H9 (cell line): ENCODE results near the gene ARIH1. TPM values are rescaled to one million over a fixed set of nuclear protein-coding genes. Genes with fewer than 3 reads are reported as not detected.
"Not testable (repeated sequence)": the region's sequence is repeated elsewhere in the genome, so short reads cannot be mapped to it uniquely, and the experiment has no call there.

ENCODE experiments used
- DNase-seq: peaks from one replicate; pipeline ENCODE4 v3.0.0-alpha.2; 2017
- H2AFZ ChIP-seq: one replicate; pipeline ENCODE4 v1.6.1; 2013; ENCODE audit warnings: mild to moderate bottlenecking, low read length, control low read depth, moderate library complexity
- H2AK5ac ChIP-seq: 2 replicates; pipeline ENCODE4 v1.6.1; 2013; ENCODE audit warnings: low read length, control low read depth, mixed read lengths; ENCODE audit not compliant: insufficient read length
- H2BK120ac ChIP-seq: one replicate; pipeline ENCODE4 v1.6.1; 2013; ENCODE audit warnings: low read depth, mild to moderate bottlenecking, low read length, control low read depth, inconsistent platforms; ENCODE audit not compliant: poor library complexity, severe bottlenecking
- H2BK12ac ChIP-seq: 2 replicates; pipeline ENCODE4 v1.6.1; 2013; ENCODE audit warnings: low read length, control low read depth, mixed read lengths, low read depth; ENCODE audit not compliant: insufficient read length
- H2BK15ac ChIP-seq: 2 replicates; pipeline ENCODE4 v1.6.1; 2013; ENCODE audit warnings: low read depth, low read length, control low read depth
- H2BK20ac ChIP-seq: one replicate; pipeline ENCODE4 v1.6.1; 2013; ENCODE audit warnings: low read depth, mild to moderate bottlenecking, low read length, control low read depth, inconsistent platforms; ENCODE audit not compliant: poor library complexity, severe bottlenecking
- H2BK5ac ChIP-seq: 2 replicates; pipeline ENCODE4 v1.6.1; 2013; ENCODE audit warnings: low read length, control low read depth, mixed read lengths; ENCODE audit not compliant: insufficient read length
- H3K14ac ChIP-seq: 2 replicates; pipeline ENCODE4 v1.6.1; 2013; ENCODE audit warnings: low read length, control low read depth; ENCODE audit not compliant: insufficient read depth
- H3K18ac ChIP-seq: 2 replicates; pipeline ENCODE4 v1.6.1; 2013; ENCODE audit warnings: low read depth, mild to moderate bottlenecking, mixed read lengths, low read length, control low read depth; ENCODE audit not compliant: insufficient read length
- H3K23ac ChIP-seq: 2 replicates; pipeline ENCODE4 v1.6.1; 2013; ENCODE audit warnings: low read length, control low read depth, mixed read lengths, low read depth; ENCODE audit not compliant: insufficient read length
- H3K23me2 ChIP-seq: 2 replicates; pipeline ENCODE4 v1.6.1; 2013; ENCODE audit warnings: low read depth, mild to moderate bottlenecking, mixed read lengths, low read length, control low read depth; ENCODE audit not compliant: insufficient read length, poor library complexity, severe bottlenecking
- H3K27ac ChIP-seq: 2 replicates; pipeline ENCODE4 v1.5.1; 2013; ENCODE audit warnings: low read length, control low read depth, mixed read lengths, low read depth; ENCODE audit not compliant: insufficient read length
- H3K27me3 ChIP-seq: 2 replicates; pipeline ENCODE4 v1.6.1; 2013; ENCODE audit warnings: low read length, control low read depth, inconsistent platforms; ENCODE audit not compliant: insufficient read depth
- H3K4ac ChIP-seq: 2 replicates; pipeline ENCODE4 v1.6.1; 2013; ENCODE audit warnings: low read depth, mild to moderate bottlenecking, control low read depth, inconsistent platforms, low read length, moderate library complexity
- H3K4me1 ChIP-seq: 2 replicates; pipeline ENCODE4 v1.6.1; 2013; ENCODE audit warnings: low read length, control low read depth, inconsistent platforms; ENCODE audit not compliant: insufficient read depth
- H3K4me2 ChIP-seq: 2 replicates; pipeline ENCODE4 v1.6.1; 2013; ENCODE audit warnings: low read length, control low read depth, mixed read lengths; ENCODE audit not compliant: insufficient read length, insufficient read depth
- H3K56ac ChIP-seq: 2 replicates; pipeline ENCODE4 v1.6.1; 2013; ENCODE audit warnings: low read depth, mild to moderate bottlenecking, mixed read lengths, low read length, control low read depth; ENCODE audit not compliant: insufficient read length
- H3K79me1 ChIP-seq: 2 replicates; pipeline ENCODE4 v1.6.1; 2013; ENCODE audit warnings: low read depth, mild to moderate bottlenecking, moderate library complexity, low read length, control low read depth, inconsistent platforms; ENCODE audit not compliant: insufficient read depth, poor library complexity, severe bottlenecking
- H3K79me2 ChIP-seq: 2 replicates; pipeline ENCODE4 v1.6.1; 2013; ENCODE audit warnings: low read length, control low read depth, inconsistent platforms; ENCODE audit not compliant: insufficient read depth
- H3K9ac ChIP-seq: 2 replicates; pipeline ENCODE4 v1.6.1; 2013; ENCODE audit warnings: low read length, control low read depth, mixed read lengths; ENCODE audit not compliant: insufficient read length; ENCODE audit errors: extremely low read depth
- H3K9me3 ChIP-seq: one replicate; pipeline ENCODE4 v1.6.1; 2013; ENCODE audit warnings: low read depth, low read length, inconsistent platforms; ENCODE audit not compliant: control insufficient read depth
- H3T11ph ChIP-seq: one replicate; pipeline ENCODE4 v1.6.1; 2013; ENCODE audit warnings: mild to moderate bottlenecking, low read length, control low read depth, inconsistent platforms
- H4K20me1 ChIP-seq: one replicate; pipeline ENCODE4 v1.6.1; 2013; ENCODE audit not compliant: control insufficient read depth, insufficient read length, insufficient read depth
- H4K5ac ChIP-seq: 2 replicates; pipeline ENCODE4 v1.6.1; 2013; ENCODE audit warnings: low read depth, mild to moderate bottlenecking, mixed read lengths, low read length, control low read depth; ENCODE audit not compliant: insufficient read length
- H4K8ac ChIP-seq: replicated peaks from 2 replicates; pipeline ENCODE4 v1.6.1; 2013; ENCODE audit warnings: low read length, control low read depth, mixed read lengths, low read depth; ENCODE audit not compliant: insufficient read length
- H4K91ac ChIP-seq: 2 replicates; pipeline ENCODE4 v1.6.1; 2013; ENCODE audit warnings: low read depth, mild to moderate bottlenecking, moderate library complexity, mixed read lengths, low read length, control low read depth; ENCODE audit not compliant: insufficient read length
- H3K27ac Mint-ChIP-seq, 3 experiments: 2 replicates in 2 of 3; 3 replicates in 1 of 3; pipeline ENCODE4 v1.8.0; 2020 to 2021; ENCODE audit warnings: mixed read lengths in 3 of 3, mild to moderate bottlenecking in 1 of 3, moderate library complexity in 1 of 3
- H3K27me3 Mint-ChIP-seq: 2 replicates; pipeline ENCODE4 v1.8.0; 2021; ENCODE audit warnings: low read depth, mild to moderate bottlenecking, moderate library complexity, mixed read lengths
- H3K36me3 Mint-ChIP-seq, 3 experiments: 2 replicates in 2 of 3; 3 replicates in 1 of 3; pipeline ENCODE4 v1.8.0; 2020 to 2021; ENCODE audit warnings: low read depth in 3 of 3, mixed read lengths in 3 of 3; ENCODE audit not compliant: insufficient read depth in 1 of 3
- H3K4me1 Mint-ChIP-seq, 2 experiments: 2 replicates each; pipeline ENCODE4 v1.8.0; 2020; ENCODE audit warnings: mixed read lengths in 2 of 2
- H3K4me3 Mint-ChIP-seq, 2 experiments: 2 replicates in 1 of 2; 3 replicates in 1 of 2; pipeline ENCODE4 v1.8.0; 2020 to 2021; ENCODE audit warnings: mild to moderate bottlenecking in 2 of 2, mixed read lengths in 2 of 2, moderate library complexity in 1 of 2
- H3K9me3 Mint-ChIP-seq, 2 experiments: 2 replicates in 1 of 2; 3 replicates in 1 of 2; pipeline ENCODE4 v1.8.0; 2020; ENCODE audit warnings: mild to moderate bottlenecking in 2 of 2, mixed read lengths in 2 of 2, moderate library complexity in 1 of 2
- WGBS: extraction: QIAGEN DNeasy Blood & Tissue Kit; methylation state at CpG from one replicate; pipeline ENCODE4 v1.1.7; 2013; ENCODE audit warnings: missing lambda C conversion rate, low lambda C conversion rate, mixed read lengths; ENCODE audit not compliant: insufficient read length; ENCODE audit errors: extremely low coverage; 5-methylcytosine and 5-hydroxymethylcytosine counted together
- total RNA-seq: library from RNA; stranded (reverse); gene quantifications from 2 replicates; pipeline ENCODE4 v1.2.1, GENCODE V29; 2021
- TF ChIP-seq, protein P1 (sequence below): fragments of 200-600 bp; sonication (generic); conservative IDR thresholded peaks from 3 replicates; pipeline ENCODE4 v1.8.0; 2021; ENCODE audit warnings: antibody characterized with exemption, mild to moderate bottlenecking

Gene ARIH1
- total RNA-seq, 1 experiment from 2014 or later: 158 TPM

DNA sequence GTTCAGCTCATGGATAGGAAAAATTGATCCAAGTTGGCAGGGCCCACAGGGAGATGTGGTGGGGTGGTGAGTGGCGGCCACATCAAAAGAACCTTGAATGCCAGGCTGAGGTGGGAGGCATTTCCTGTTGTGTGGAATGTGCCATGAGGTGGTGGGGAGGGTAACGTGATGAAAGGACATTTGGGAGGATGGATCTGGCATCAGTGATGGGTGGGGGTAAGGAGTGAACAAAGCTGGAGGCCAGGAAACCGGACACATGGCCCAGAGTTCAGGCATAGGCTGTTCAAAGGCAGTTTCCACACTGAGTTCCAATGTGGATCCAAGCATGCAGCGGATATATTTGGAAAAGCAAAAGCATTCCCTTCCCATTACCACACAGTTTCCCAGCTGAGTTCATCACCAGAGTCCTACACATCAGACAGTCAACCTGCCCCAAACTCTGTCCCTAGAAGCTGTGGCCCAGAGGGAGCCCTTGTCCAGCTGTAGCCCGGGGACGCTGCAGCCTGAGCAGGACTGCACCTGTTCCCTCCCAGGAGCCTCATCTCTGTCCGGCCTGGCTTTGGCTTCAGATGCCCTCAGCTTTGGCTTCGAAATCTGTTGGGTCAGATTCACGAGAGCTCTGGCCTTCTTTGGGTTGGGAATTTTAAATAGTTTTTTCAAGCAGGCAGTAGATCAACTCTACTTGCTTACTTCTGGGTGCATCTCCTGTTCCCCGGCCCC is 142.5 kb downstream of the ARIH1 start:
- Histone ChIP-seq H3K4me2 (no peak overlapping the region), H3K9me3 (no peaks in the 10 kb centered on the region), H3K27me3 (no peaks in the 10 kb centered on the region), H2BK5ac (no peak overlapping the region), H3K27ac (no peak overlapping the region), H3K18ac (no peak overlapping the region), H2BK12ac (no peak overlapping the region), H3K4ac (no peak overlapping the region), H3T11ph (no peak overlapping the region), H4K91ac (no peak overlapping the region), H4K8ac (no peak overlapping the region), H3K9ac (no peak overlapping the region), H4K5ac (no peak overlapping the region), H2AK5ac (no peak overlapping the region), H3K14ac (no peak overlapping the region), H2BK15ac (no peak overlapping the region), H3K79me1 (no peaks in the 10 kb centered on the region), H3K23ac (no peak overlapping the region), H3K79me2 (no peaks in the 10 kb centered on the region), H3K4me1 (peaks cover 12% of the 10 kb centered on the region; the same call in 1 of the 2 replicates), H2AFZ (no peak overlapping the region), H3K23me2 (no peaks in the 10 kb centered on the region), H2BK120ac (no peak overlapping the region), H4K20me1 (no peaks in the 10 kb centered on the region), H2BK20ac (no peak overlapping the region), H3K56ac (no peak overlapping the region)
- H3K27ac Mint-ChIP-seq: peak overlapping the region in 1 of 3 experiments; percentile 58; a peak in 1 of 7 replicates
- H3K36me3 Mint-ChIP-seq: no peaks in the 10 kb centered on the region
- H3K9me3 Mint-ChIP-seq: no peaks in the 10 kb centered on the region
- TF ChIP-seq, protein P1, sequence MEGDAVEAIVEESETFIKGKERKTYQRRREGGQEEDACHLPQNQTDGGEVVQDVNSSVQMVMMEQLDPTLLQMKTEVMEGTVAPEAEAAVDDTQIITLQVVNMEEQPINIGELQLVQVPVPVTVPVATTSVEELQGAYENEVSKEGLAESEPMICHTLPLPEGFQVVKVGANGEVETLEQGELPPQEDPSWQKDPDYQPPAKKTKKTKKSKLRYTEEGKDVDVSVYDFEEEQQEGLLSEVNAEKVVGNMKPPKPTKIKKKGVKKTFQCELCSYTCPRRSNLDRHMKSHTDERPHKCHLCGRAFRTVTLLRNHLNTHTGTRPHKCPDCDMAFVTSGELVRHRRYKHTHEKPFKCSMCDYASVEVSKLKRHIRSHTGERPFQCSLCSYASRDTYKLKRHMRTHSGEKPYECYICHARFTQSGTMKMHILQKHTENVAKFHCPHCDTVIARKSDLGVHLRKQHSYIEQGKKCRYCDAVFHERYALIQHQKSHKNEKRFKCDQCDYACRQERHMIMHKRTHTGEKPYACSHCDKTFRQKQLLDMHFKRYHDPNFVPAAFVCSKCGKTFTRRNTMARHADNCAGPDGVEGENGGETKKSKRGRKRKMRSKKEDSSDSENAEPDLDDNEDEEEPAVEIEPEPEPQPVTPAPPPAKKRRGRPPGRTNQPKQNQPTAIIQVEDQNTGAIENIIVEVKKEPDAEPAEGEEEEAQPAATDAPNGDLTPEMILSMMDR: no peak
- WGBS: no CpG with 5 or more reads among the region's 10 CpGs
- H3K27me3 Mint-ChIP-seq: no peaks in the 10 kb centered on the region
- H3K4me1 Mint-ChIP-seq: peaks cover 19 to 20% of the 10 kb centered on the region in 2 experiments
- no peak for DNase-seq
- H3K4me3 Mint-ChIP-seq: no peak overlapping the region

- not testable (repeated sequence) for H3K56ac ChIP-seq, H2BK5ac ChIP-seq, DNase-seq, H4K20me1 ChIP-seq, H3K79me2 ChIP-seq, H2BK20ac ChIP-seq, H3K79me1 ChIP-seq, H3K14ac ChIP-seq, H3K4me1 ChIP-seq, H3K27me3 ChIP-seq, H3K23ac ChIP-seq, H2BK12ac ChIP-seq, H3K4me3 Mint-ChIP-seq, H3K27ac ChIP-seq, H3K27ac Mint-ChIP-seq, H4K5ac ChIP-seq, H3K18ac ChIP-seq, H3K9me3 Mint-ChIP-seq, H4K8ac ChIP-seq, H3K9ac ChIP-seq, H2AFZ ChIP-seq, H3K4me1 Mint-ChIP-seq, H2BK15ac ChIP-seq, H3K4me2 ChIP-seq, H3K27me3 Mint-ChIP-seq, H3T11ph ChIP-seq, H3K36me3 Mint-ChIP-seq, H2AK5ac ChIP-seq, H3K4ac ChIP-seq, H3K9me3 ChIP-seq, H2BK120ac ChIP-seq, H4K91ac ChIP-seq, H3K23me2 ChIP-seq
- WGBS: no CpG with 5 or more reads among the region's 4 CpGs
Measured at GRCh38 chr15:72623854-72624253, 149.7 kb downstream of the ARIH1 start.
